Erythroblast (primary cell): ENCODE data around the gene RNF213.

Source experiments
- GATA1 ChIP-seq: IDR thresholded peaks from 2 replicates; pipeline ENCODE4 v1.6.1; 2011; ENCODE audit warnings: low read depth, mild to moderate bottlenecking, control low read depth, low read length, moderate library complexity
- POLR2A ChIP-seq: IDR thresholded peaks from 2 replicates; pipeline ENCODE4 v1.6.1; 2011; ENCODE audit warnings: mild to moderate bottlenecking, low read length

DNA sequence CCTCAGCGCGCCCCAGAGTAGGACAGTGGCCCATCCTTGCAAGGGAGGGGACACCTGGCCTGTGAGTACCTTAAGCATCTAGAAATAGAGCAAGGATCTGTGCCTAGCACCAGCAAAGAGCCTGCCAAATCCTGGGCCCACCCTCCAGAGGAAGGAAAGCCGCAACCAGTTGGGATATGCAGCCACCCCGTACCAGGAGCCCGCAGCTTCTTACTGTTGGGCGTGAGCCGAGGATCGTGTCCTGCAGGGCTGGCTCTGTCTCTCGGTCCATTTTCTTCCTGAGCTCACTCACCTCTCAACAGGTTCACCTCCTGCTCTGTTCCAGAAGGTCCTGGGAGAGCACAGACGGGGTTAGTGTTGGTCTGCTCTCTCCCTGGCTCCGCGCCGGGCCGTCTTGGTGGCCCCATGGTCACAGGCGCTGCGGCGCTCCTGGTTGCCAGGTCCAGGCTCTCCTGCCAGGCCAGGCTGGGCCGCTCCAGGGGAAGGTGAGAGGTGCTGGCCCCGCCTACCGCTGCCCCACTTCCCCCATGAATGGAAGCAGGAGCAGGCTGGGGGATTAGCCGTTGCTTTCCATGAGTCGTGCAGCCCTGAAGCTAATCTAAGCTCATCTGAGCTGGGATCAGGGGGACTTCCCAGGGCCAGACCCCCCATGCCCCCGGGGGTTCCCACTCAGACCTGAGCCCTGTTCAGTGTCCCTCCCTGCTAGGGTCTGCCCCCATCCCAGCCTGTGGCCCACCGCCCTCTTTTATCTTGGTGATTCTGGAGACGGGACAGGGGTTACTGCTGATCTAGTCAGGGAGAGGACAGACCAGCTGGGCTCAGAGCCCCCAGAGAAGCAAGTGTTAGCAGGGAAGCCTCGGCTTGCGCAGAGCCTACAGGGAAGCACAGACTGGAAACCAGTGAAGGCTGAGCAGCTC, 167.0 kb downstream of the RNF213 start:
- no peak for TF ChIP-seq POLR2A
- TF ChIP-seq GATA1, result no peak
